ENCODE results near the gene ADAM12.

DNA sequence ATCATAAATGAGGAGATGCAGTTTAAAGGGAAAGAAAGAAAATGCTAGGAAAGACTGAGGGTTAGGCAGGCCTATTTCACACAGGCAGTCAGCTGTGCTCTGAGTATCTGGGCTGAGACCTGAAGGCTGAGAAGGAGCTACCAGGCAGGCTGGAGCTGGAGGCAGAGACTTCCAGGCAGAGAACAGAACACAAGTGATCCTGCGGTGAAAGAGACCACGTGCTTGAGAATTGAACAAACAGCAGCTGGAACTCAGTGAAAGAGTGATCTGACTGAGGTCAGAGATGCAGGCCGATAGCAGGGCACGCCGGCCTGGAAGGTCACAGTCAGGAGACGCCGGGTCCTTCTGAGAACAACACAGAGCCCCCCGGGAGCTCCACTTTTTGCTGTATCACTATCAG lies 147.8 kb downstream of the ADAM12 start:
- no peak for TF ChIP-seq CTCF (conservative IDR thresholded peaks at IDR 0.05 in 1 of 2, IDR thresholded peaks at IDR 0.05 in 1 of 2; ENCODE audit: low read depth in 1 of 2, low read length in 2 of 2)
- TF ChIP-seq EZH2 (IDR thresholded peaks at IDR 0.05; ENCODE audit: low read length, missing control alignments), result no peak

Measured in fibroblast of lung (primary cell).